HEK293 (cell line): ENCODE results near the gene BHLHE41.

Source experiments
- ATF2 ChIP-seq: fragments of 450-650 bp; formaldehyde crosslinking; IDR thresholded peaks from 2 replicates; pipeline ENCODE4 v1.5.1; 2016; ENCODE audit warnings: missing biosample characterization, missing genetic modification characterization, low read depth
- CTCF ChIP-seq: fragments of 450-650 bp; formaldehyde crosslinking; IDR thresholded peaks from 2 replicates; pipeline ENCODE4 v1.5.1; 2016; ENCODE audit warnings: missing biosample characterization, missing genetic modification characterization
- GLIS2 ChIP-seq: fragments of 450-650 bp; formaldehyde crosslinking; IDR thresholded peaks from 2 replicates; pipeline ENCODE4 v1.5.1; 2016; ENCODE audit warnings: missing biosample characterization, missing genetic modification characterization
- RBAK ChIP-seq: fragments of 450-650 bp; formaldehyde crosslinking; IDR thresholded peaks from 2 replicates; pipeline ENCODE4 v1.5.1; 2016; ENCODE audit warnings: missing biosample characterization, missing genetic modification characterization
- TSHZ1 ChIP-seq: fragments of 450-650 bp; formaldehyde crosslinking; IDR thresholded peaks from 2 replicates; pipeline ENCODE4 v1.5.1; 2016; ENCODE audit warnings: missing biosample characterization, missing genetic modification characterization, borderline replicate concordance
- ZBTB1 ChIP-seq: fragments of 450-650 bp; formaldehyde crosslinking; IDR thresholded peaks from 2 replicates; pipeline ENCODE4 v1.5.1; 2016; ENCODE audit warnings: missing biosample characterization, missing genetic modification characterization
- ZNF121 ChIP-seq: fragments of 450-650 bp; formaldehyde crosslinking; IDR thresholded peaks from 2 replicates; pipeline ENCODE4 v1.5.1; 2016; ENCODE audit warnings: missing biosample characterization, missing genetic modification characterization
- ZNF140 ChIP-seq: fragments of 450-650 bp; formaldehyde crosslinking; IDR thresholded peaks from 2 replicates; pipeline ENCODE4 v1.5.1; 2016; ENCODE audit warnings: missing biosample characterization, missing genetic modification characterization
- ZNF366 ChIP-seq: fragments of 450-650 bp; formaldehyde crosslinking; conservative IDR thresholded peaks from 2 replicates; pipeline ENCODE4 v1.5.1; 2016; ENCODE audit warnings: missing biosample characterization, missing genetic modification characterization
- ZNF660 ChIP-seq: fragments of 450-650 bp; IDR thresholded peaks from 2 replicates; pipeline ENCODE4 v1.5.1; 2018; ENCODE audit warnings: missing biosample characterization, mild to moderate bottlenecking, missing genetic modification characterization
- ZSCAN30 ChIP-seq: fragments of 450-650 bp; IDR thresholded peaks from 2 replicates; pipeline ENCODE4 v1.5.1; 2018; ENCODE audit warnings: missing biosample characterization, mild to moderate bottlenecking, missing genetic modification characterization, moderate library complexity

GRCh38 chr12:26116829-26117715 is 7.8 kb downstream of the BHLHE41 start:
- TF ChIP-seq CTCF (tag by site-specific recombination) (no peak), TSHZ1 (no peak), ZBTB1 (tag by site-specific recombination) (no peak), ATF2 (no peak), GLIS2 (tag by site-specific recombination) (no peak), ZNF366 (tag by site-specific recombination) (no peak), ZNF660 (tag by site-specific recombination) (no peak), RBAK (tag by site-specific recombination) (no peak), ZSCAN30 (tag by site-specific recombination) (no peak), ZNF121 (tag by site-specific recombination) (no peak), ZNF140 (tag by site-specific recombination) (no peak)
